ENCODE data around the gene NCDN. TPM values are rescaled to one million over a fixed set of nuclear protein-coding genes. Genes with fewer than 3 reads are reported as not detected.

The NCDN gene
- polyA plus RNA-seq, 4 donors: 14.1 to 23.2 (median 17.6) TPM

DNA sequence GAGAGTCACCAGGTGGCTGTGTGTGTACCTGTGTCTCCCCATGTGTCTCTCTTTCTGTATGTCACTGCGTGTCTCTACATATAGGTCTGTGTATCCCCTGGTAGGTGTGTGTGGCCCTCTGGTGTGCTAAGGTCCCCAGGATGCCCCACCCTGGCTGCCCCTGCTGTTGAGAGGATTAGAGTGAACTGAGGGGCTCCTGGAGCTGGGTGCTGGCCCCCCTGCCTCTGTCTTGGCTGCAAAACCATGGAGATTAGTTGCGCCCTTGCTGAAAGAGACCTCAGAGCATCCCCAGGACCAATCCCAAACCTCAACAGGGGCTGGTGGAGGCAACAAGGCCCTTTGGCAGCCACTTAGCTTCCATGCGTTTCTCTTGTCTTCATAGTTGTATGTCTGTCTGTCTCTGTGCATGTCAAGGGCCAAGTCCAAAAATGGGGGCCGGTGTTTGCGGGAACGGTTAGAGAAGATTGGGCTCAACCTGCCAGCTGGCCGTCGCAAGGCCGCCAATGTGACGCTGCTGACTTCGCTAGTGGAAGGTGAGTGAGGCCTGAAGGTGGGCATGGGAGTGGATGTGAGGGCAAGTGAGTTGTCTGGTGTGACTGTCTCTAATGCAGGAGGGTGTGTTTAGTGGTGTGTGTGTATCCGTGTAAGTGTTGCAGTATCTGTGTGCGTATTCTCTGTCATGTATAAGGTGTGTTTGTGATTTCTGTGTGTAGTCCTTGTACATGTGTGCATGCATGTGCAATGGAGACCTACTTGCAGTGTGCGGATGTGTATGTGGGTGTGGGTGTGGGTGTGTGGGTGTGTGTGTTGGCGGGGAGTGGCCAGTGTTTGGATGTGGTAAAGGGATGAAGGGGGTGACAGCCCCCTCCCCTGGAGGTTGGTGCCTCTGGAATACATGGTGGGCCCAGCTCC is 32.2 kb downstream of the NCDN start:
- no peak for DNase-seq (ENCODE audit: low read depth in 4 of 4, low spot score in 3 of 4)

GRCh38 chr1:35590476-35591040 is 33.0 kb downstream of the NCDN start:
- DNase-seq (ENCODE audit: low read depth in 4 of 4, low spot score in 3 of 4): no peak

GRCh38 chr1:35591211-35591610 is 33.6 kb downstream of the NCDN start:
- no peak for DNase-seq (ENCODE audit: low read depth in 4 of 4, low spot score in 3 of 4)

DNA sequence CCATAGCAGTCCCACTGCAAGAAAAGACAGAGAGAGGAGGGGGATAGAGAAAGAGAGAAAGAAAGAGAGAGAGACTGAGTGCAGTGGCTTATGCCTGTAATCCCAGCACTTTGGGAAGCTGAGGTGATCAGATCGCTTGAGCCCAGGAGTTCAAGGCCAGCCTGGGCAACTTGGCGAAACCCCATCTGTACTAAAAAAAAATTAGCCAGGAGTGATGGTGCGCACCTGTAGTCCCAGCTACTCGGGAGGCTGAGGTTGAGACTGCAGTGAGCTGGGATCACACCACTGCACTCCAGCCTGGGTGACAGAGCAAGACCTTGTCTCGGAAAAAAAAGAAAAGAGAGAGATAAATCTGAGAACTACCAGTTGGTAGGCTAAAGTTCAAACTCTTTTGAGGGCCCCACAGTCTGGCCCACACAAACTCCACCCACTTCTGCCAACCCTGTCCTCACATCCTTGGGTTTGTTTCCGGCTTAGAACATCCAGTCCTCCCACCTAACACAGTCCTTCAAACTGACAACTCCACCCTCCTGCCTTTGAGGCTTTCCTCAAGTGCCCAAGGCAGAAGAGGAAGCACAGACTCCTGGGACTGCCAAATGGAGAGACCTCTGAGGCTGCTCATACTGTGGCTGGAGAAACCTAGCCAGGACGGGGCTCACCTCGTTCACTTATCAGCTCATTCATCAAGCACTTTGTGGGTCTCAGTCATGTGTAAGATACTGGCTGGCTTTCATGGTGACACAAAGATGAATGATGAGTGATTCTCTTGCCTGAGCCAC is 35.6 kb downstream of the NCDN start:
- no peak for DNase-seq (ENCODE audit: low read depth in 4 of 4, low spot score in 3 of 4)

DNA sequence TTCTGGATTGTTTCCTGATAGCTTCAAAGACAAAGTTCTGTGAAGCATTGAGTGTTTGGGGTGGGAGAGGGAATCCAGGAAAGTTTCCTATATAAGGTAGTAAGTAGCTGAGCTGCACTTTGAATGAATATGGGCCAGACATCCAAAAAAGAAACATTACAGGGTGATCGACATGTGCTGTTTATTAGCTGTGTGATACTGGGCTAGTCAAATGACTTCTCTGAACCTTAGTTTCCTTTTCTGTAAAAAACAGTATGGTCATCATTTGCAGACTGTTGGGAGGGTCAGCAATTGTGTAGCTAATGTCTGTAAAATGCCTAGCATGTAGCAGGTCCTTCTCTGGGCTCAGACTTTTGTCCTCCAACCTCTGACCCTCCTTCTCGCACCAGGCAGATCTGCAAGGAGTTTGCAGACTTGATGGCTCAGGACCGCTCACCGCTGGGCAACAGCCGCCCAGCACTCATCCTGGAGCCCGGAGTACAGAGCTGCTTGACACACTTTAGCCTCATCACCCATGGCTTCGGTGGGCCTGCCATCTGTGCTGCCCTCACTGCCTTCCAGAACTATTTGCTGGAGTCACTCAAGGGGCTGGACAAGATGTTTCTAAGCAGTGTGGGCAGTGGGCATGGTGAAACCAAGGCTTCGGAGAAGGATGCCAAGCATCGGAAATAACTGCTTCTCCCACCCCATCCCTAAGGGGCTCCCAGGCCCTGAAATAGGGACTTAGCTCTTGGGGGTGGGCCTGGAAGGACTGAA is 36.6 kb downstream of the NCDN start:
- no peak for DNase-seq (ENCODE audit: low read depth in 4 of 4, low spot score in 3 of 4)

DNA sequence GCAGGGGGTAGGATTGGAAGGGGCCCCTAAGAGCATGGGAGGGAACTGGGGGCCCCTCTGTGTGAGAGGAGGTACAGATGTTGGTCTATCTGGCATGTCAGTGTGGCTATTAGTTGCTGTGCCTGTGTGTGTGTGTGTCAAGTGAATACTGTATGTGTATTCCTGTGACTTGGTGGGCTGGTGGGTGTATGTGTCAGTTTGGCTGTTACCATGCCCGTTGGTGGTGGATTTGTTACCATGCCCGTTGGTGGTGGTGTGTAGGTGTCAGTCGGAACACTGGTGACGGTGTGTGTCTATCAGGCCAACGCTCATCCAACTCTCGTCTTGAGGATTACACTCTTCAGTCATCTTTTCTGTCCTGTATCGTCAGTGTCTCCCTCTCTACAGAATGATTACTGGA is 38.1 kb downstream of the NCDN start:
- no peak for DNase-seq (ENCODE audit: low read depth in 4 of 4, low spot score in 3 of 4)

DNA sequence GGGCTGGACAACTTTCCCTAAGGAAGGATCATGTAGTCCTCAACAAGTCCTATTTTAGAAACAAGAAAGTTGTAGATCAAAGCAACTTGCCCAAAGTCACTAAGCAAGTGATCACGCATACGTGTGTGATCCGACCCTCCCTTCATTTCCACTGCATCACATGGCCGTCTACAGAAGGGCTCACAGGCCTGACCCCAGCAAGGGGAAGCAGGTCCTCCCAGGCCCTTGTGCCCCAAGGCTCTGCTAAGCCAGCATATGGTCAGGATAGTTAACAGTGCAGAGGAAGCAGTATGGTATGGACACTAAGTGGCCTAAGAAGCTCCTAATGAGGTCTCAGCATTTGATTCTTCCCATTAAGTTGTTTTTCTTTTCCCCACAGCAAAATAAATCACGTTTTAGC is 40.3 kb downstream of the NCDN start:
- no peak for DNase-seq (ENCODE audit: low read depth in 4 of 4, low spot score in 3 of 4)

GRCh38 chr1:35598895-35599294 is 41.3 kb downstream of the NCDN start:
- no peak for DNase-seq (ENCODE audit: low read depth in 4 of 4, low spot score in 3 of 4)

- no peak for DNase-seq (ENCODE audit: low read depth in 4 of 4, low spot score in 3 of 4)
Observed at GRCh38 chr1:35599411-35599810, 41.8 kb downstream of the NCDN start.

- DNase-seq (ENCODE audit: low read depth in 4 of 4, low spot score in 3 of 4): no peak
Observed at GRCh38 chr1:35600593-35600992, 43.0 kb downstream of the NCDN start.

GRCh38 chr1:35603468-35603867 is 45.9 kb downstream of the NCDN start:
- DNase-seq (ENCODE audit: low read depth in 4 of 4, low spot score in 3 of 4): no peak

- no peak for DNase-seq (ENCODE audit: low read depth in 4 of 4, low spot score in 3 of 4)
Observed at GRCh38 chr1:35603941-35604340, 46.3 kb downstream of the NCDN start.

DNA sequence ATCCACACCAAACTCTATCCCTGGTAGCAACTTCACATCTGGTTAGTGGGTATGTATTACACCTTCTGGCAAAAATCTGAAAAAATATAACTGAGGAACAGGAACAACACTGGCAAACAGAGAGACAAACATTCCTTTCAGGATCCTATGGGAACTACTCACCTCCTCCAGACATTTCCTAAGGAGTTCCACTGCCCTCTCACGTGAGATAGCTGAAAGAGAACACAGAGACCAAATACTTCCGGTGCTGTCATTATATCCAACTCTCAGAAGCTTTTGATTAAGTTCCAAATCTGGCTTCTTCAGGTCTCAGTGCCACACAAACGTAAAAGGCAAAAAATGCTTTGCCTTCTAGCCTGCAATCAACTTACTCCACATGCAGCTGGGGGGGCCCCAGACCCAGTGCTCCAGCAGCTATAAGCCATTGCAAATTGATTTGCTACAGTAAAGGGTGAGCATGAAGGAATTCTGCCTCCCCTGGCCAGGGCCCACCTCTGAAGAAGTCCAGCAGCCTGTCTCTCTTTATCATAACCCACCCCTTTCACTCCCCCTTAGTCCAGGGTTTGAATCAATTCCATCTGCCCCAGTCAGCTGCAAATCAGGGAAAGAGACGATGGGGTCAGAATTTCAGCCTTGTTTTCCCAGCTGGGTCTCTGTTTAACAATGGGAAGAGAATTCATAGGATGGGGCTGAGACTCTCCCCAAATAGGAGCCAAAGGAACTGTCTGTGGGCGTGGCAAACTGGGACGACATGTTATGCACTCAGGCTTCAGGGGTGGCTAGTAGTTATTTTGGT is 47.7 kb downstream of the NCDN start:
- DNase-seq (ENCODE audit: low read depth in 4 of 4, low spot score in 3 of 4): no peak

DNA sequence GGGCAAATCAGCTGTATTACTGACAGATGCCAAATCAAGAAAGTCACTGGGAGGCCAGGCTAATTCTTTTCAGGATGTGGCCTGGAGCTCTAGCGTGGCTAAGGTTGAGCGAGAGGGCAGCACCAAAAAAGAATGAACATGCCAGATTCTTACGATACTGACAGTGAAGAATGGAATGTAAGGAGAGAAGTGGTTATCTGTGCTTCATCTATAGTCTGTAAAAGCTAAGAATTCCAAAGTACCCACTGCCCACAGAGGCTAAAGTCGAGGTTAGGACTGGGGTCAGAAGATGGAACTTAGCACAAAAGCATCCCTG is 48.2 kb downstream of the NCDN start:
- DNase-seq (ENCODE audit: low read depth in 4 of 4, low spot score in 3 of 4): no peak

DNA sequence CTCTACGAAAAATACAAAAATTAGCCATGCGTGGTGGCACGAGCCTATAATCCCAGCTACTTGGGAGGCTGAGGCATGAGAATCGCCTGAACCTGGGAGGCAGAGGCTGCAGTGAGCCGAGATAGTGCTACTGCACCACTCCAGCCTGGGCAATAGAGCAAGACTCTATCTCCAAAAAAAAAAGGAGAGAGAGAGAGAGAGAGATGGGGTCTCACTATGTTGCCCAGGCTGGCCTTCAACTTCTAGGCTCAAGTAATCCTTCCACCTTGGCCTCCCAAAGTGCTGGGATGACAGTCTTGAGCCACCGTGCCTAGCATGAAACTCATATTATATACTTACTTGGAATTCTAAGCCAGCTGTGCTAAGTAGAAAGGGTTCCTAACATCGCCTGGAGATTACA is 54.1 kb downstream of the NCDN start:
- DNase-seq (ENCODE audit: low read depth in 4 of 4, low spot score in 3 of 4): no peak

- DNase-seq (ENCODE audit: low read depth in 4 of 4, low spot score in 3 of 4): no peak
Observed at GRCh38 chr1:35615440-35615839, 57.8 kb downstream of the NCDN start.

All from left renal pelvis (tissue), 4 donors.